Endothelial cell of umbilical vein (primary cell): ENCODE results near the gene NME7. TPM values are rescaled to one million over a fixed set of nuclear protein-coding genes. Genes with fewer than 3 reads are reported as not detected.
A peak's percentile ranks its signal among the peaks of the same experiment; 100 is the strongest.

ENCODE experiments used
- Bru-seq: library from RNA; stranded (reverse); fragments of 400-500 nt; gene quantifications from one replicate; lab custom pipeline; 2021; lab: Mats Ljungman, UMichigan
- BruChase-seq, 2 experiments: library from RNA; stranded (reverse); fragments of 400-500 nt; gene quantifications; one replicate each; lab custom pipeline; 2021; lab: Mats Ljungman, UMichigan
- BruUV-seq: library from RNA; stranded (reverse); fragments of 400-500 nt; replicated peaks from 2 replicates; lab custom pipeline; 2021; lab: Mats Ljungman, UMichigan
- CTCF ChIA-PET: fragments of 300-600, 350-600 bp; sonication (Branson Sonifier 250); formaldehyde crosslinking; loops from one replicate; lab custom pipeline; 2021; ENCODE audit warnings: antibody characterized with exemption, inconsistent platforms; lab: Charles Lee
- POLR2A ChIA-PET: fragments of 300-600, 350-600 bp; sonication (Branson Sonifier 250); formaldehyde crosslinking; loops from one replicate; lab custom pipeline; 2021; ENCODE audit warnings: antibody characterized with exemption, inconsistent platforms; lab: Charles Lee
- DNase-seq: peaks from one replicate; pipeline ENCODE4 v3.0.0-alpha.2; 2011; ENCODE audit warnings: low read depth, low spot score
- FAIRE-seq: peaks from 2 replicates; lab custom pipeline; 2011; peaks lifted over from hg19 to GRCh38; lab: Jason Lieb, UNC
- H2AFZ ChIP-seq: 2 replicates; pipeline ENCODE4 v1.6.0; 2012; ENCODE audit warnings: low read depth, low read length, control low read depth, inconsistent platforms
- H3K27ac ChIP-seq: 2 replicates; pipeline ENCODE4 v1.5.1; 2011; ENCODE audit warnings: low read depth, mild to moderate bottlenecking, control low read depth, low read length, moderate library complexity; ENCODE audit not compliant: insufficient read depth
- H3K27me3 ChIP-seq, 2 experiments: 2 replicates each; pipeline versions ENCODE4 v1.6.0 to v1.6.1; 2011; ENCODE audit warnings: low read length in 2 of 2, mixed read lengths in 1 of 2; ENCODE audit not compliant: control insufficient read depth in 2 of 2, insufficient read depth in 2 of 2
- H3K36me3 ChIP-seq, 2 experiments: 2 replicates in 1 of 2; 3 replicates in 1 of 2; pipeline ENCODE4 v1.5.1; 2011; ENCODE audit warnings: low read length in 2 of 2, mild to moderate bottlenecking in 1 of 2, moderate library complexity in 1 of 2; ENCODE audit not compliant: control insufficient read depth in 2 of 2, insufficient read depth in 2 of 2; ENCODE audit errors: extremely low read depth in 1 of 2
- H3K4me1 ChIP-seq: 3 replicates; pipeline ENCODE4 v1.5.1; 2011; ENCODE audit warnings: mild to moderate bottlenecking, low read length; ENCODE audit not compliant: control insufficient read depth, insufficient read depth; ENCODE audit errors: extremely low read depth
- H3K4me2 ChIP-seq: 2 replicates; pipeline ENCODE4 v1.6.1; 2011; ENCODE audit warnings: low read length, control low read depth, mixed read lengths; ENCODE audit not compliant: insufficient read depth
- H3K4me3 ChIP-seq, 3 experiments: fragments of 200-600 bp in 1 of 3; sonication (generic), shearing (Covaris generic) in 1 of 3; replicated peaks in 1 of 3; 2 replicates each; pipeline ENCODE4 v1.5.1; 2011 to 2016; ENCODE audit warnings: control low read depth in 3 of 3, low read length in 3 of 3, mild to moderate bottlenecking in 2 of 3, inconsistent platforms in 1 of 3, low read depth in 1 of 3, moderate library complexity in 1 of 3; ENCODE audit not compliant: insufficient read depth in 1 of 3
- H3K79me2 ChIP-seq: 2 replicates; pipeline ENCODE4 v1.6.0; 2012; ENCODE audit warnings: low read length, inconsistent platforms; ENCODE audit not compliant: control insufficient read depth, insufficient read depth
- H3K9ac ChIP-seq: replicated peaks from 2 replicates; pipeline ENCODE3; 2011; ENCODE audit warnings: low read length, control low read depth; ENCODE audit not compliant: insufficient read depth; ENCODE audit errors: extremely low read depth
- H3K9me1 ChIP-seq: replicated peaks from 3 replicates; pipeline ENCODE4 v1.6.0; 2011; ENCODE audit warnings: mild to moderate bottlenecking, low read length; ENCODE audit not compliant: control insufficient read depth, insufficient read depth; ENCODE audit errors: extremely low read depth
- H3K9me3 ChIP-seq: replicated peaks from 2 replicates; pipeline ENCODE4 v1.5.1; 2012; ENCODE audit warnings: low read length, inconsistent platforms; ENCODE audit not compliant: control insufficient read depth, insufficient read depth
- H4K20me1 ChIP-seq: replicated peaks from 2 replicates; pipeline ENCODE3; 2011; ENCODE audit warnings: mild to moderate bottlenecking, low read length; ENCODE audit not compliant: control insufficient read depth, insufficient read depth; ENCODE audit errors: extremely low read depth
- CTCF ChIP-seq, 2 donors: IDR thresholded peaks; 1 replicate in 1 of 2; 2 replicates in 1 of 2; pipeline ENCODE4 v1.5.1; 2011; ENCODE audit warnings: low read length in 2 of 2, mild to moderate bottlenecking in 2 of 2, moderate library complexity in 2 of 2, control low read depth in 1 of 2, inconsistent platforms in 1 of 2, low read depth in 1 of 2; ENCODE audit not compliant: insufficient read depth in 1 of 2; ENCODE audit errors: extremely low read depth in 1 of 2
- EZH2 ChIP-seq: IDR thresholded peaks from 2 replicates; pipeline ENCODE4 v1.6.1; 2012; ENCODE audit warnings: borderline replicate concordance, low read depth, mild to moderate bottlenecking, moderate library complexity, low read length, inconsistent platforms; ENCODE audit not compliant: severe bottlenecking
- FOS ChIP-seq: IDR thresholded peaks from 2 replicates; pipeline ENCODE4 v1.6.1; 2011; ENCODE audit warnings: mild to moderate bottlenecking, low read length, moderate library complexity, borderline replicate concordance; ENCODE audit not compliant: insufficient read depth
- GATA2 ChIP-seq: IDR thresholded peaks from 2 replicates; pipeline ENCODE4 v1.7.0; 2011; ENCODE audit warnings: low read depth, mild to moderate bottlenecking, moderate library complexity, mixed read lengths, low read length; ENCODE audit not compliant: insufficient read length, insufficient read depth
- JUN ChIP-seq: IDR thresholded peaks from 2 replicates; pipeline ENCODE4 v1.6.1; 2011; ENCODE audit warnings: borderline replicate concordance, low read depth; ENCODE audit not compliant: insufficient read length, insufficient read depth
- MAX ChIP-seq: IDR thresholded peaks from 2 replicates; pipeline ENCODE4 v1.6.1; 2011; ENCODE audit not compliant: insufficient read depth, insufficient read length
- MYC ChIP-seq: IDR thresholded peaks from one replicate; pipeline ENCODE4 v1.6.1; 2011; ENCODE audit warnings: mild to moderate bottlenecking, low read depth, low read length
- POLR2A ChIP-seq: IDR thresholded peaks from 2 replicates; pipeline ENCODE4 v1.6.1; 2012; ENCODE audit warnings: low read depth, mild to moderate bottlenecking, control low read depth, low read length
- POLR2AphosphoS5 ChIP-seq: IDR thresholded peaks from 2 replicates; pipeline ENCODE4 v1.6.1; 2012; ENCODE audit warnings: low read depth, mild to moderate bottlenecking, control low read depth, low read length, moderate library complexity; ENCODE audit not compliant: insufficient read depth
- dilution Hi-C: fragments of 300-500 bp; cut with MboI; formaldehyde crosslinking; loops from one replicate; pipeline ENCODE4 v1.15.0; 2019; ENCODE audit warnings: low sequenced_read_pairs; ENCODE audit not compliant: extremely low pct_ligation_motif_present
- intact Hi-C: fragments of 100-400 bp; cut with micrococcal nuclease; formaldehyde crosslinking; loops from one replicate; pipeline ENCODE4 v1.10.0; 2022
- long read RNA-seq: library from polyadenylated mRNA; stranded (forward); transcript quantifications from one replicate; pipeline ENCODE4 v2.0.0, GENCODE V29; 2021
- polyA minus RNA-seq, 3 experiments: library from RNA; depleted of rRNA, polyadenylated mRNA; stranded (reverse); fragments of >200 nt; gene quantifications; 1 replicate in 1 of 3; 2 replicates in 2 of 3; pipeline ENCODE4 v1.2.3, GENCODE V29; 2011
- polyA plus RNA-seq, 4 experiments: library from polyadenylated mRNA; depleted of rRNA in 3 of 4; stranded (reverse) in 3 of 4; unstranded in 1 of 4; fragments of >200 nt; gene quantifications; 2 replicates each; pipeline versions ENCODE4 v1.2.1 to v1.2.3, GENCODE V29; 2011 to 2012; ENCODE audit warnings: missing spikeins in 1 of 4
- total RNA-seq: library from RNA; stranded (reverse); gene quantifications from 2 replicates; pipeline ENCODE4 v1.2.3, GENCODE V29; 2021

Gene NME7
- 25.0 and 25.3 TPM in 2 replicates for total RNA-seq
- 7.6 and 16.5 TPM in 2 replicates for polyA plus RNA-seq
- polyA plus RNA-seq (2011; cell fraction: cytosol; rRNA removed) = 19.8 and 22.5 TPM in 2 replicates
- polyA plus RNA-seq (2011; cell fraction: nucleus; rRNA removed) = 15.7 and 16.4 TPM in 2 replicates
- polyA plus RNA-seq (2012) = 52.2 and 64.7 TPM in 2 replicates
- polyA minus RNA-seq = 15.2 and 40.0 TPM in 2 replicates
- 8.4 TPM for polyA minus RNA-seq (2011; cell fraction: cytosol; rRNA and poly(A)+ RNA removed)
- polyA minus RNA-seq (2011; cell fraction: nucleus; rRNA and poly(A)+ RNA removed) = 40.7 and 47.4 TPM in 2 replicates
- percentile 67 among the genes with signal in this experiment for Bru-seq, nascent RNA
- BruChase-seq, experiment 1, labeled RNA remaining after a 6-hour chase = percentile 48 among the genes with signal in this experiment
- BruChase-seq, experiment 2, labeled RNA remaining after a 2-hour chase = percentile 51 among the genes with signal in this experiment
- long read RNA-seq, transcript NME7-203 (12 exons, 1,590 nt) = minor isoform, 8 of 125 reads
- long read RNA-seq, transcript NME7-201 (12 exons, 1,642 nt) = major isoform, 93 of 125 reads
- long read RNA-seq, partial matches to known transcripts = 4 of 125 reads
- long read RNA-seq, other reads (novel, unspliced or antisense) = 20 of 125 reads

GRCh38 chr1:169367686-169368405 is at the start of gene NME7, which contains the start of gene BLZF1:
NME7 (minus strand) TSS chr1:169367797; CDS start chr1:169367710, 87 bp downstream.
BLZF1 (plus strand) TSS chr1:169368195; CDS start chr1:169369523, 1,328 bp downstream.
- no TSS peak for BruUV-seq
- Histone ChIP-seq H3K27ac (peak within 1 kb of the TSS; percentile 96), H3K27me3 (no peaks in the 10 kb centered on the region), H4K20me1 (no peaks in the 10 kb centered on the region), H2AFZ (peak within 1 kb of the TSS; percentile 82), H3K4me2 (peak within 1 kb of the TSS; percentile 97), H3K9ac (peak within 1 kb of the TSS; percentile 94), H3K4me1 (peaks cover 18% of the 10 kb centered on the region), H3K9me1 (no peaks in the 10 kb centered on the region), H3K4me3 (peak within 1 kb of the TSS; percentile 97 to 100 (median 98)), H3K79me2 (peaks cover 39% of the 10 kb centered on the region), H3K36me3 (peaks cover 0 to 2% of the 10 kb centered on the region in 2 experiments), H3K9me3 (no peaks in the 10 kb centered on the region)
- dilution Hi-C loops = no loop called here
- TF ChIP-seq CTCF (IDR thresholded peaks at IDR 0.05; ENCODE audit: extremely low read depth in 1 of 2, insufficient read depth in 1 of 2, low read depth in 1 of 2, low read length in 2 of 2) (no peak), POLR2A (peak; percentile 84), GATA2 (no peak), FOS (peak; percentile 51), MAX (peak; percentile 41), MYC (peak; percentile 65), POLR2AphosphoS5 (peak; percentile 59), JUN (peak; percentile 42), EZH2 (no peak)
- ChIA-PET CTCF (interaction anchor here (0.8 to 2.9 kb wide), 9 partner anchors 10 to 764 kb away, joined by 3 to 17 read pairs (median 3); partner anchors contain the start of gene SLC19A2), POLR2A (interaction anchor here (1.1 kb wide), 1 partner anchor 260 kb away, joined by 4 read pairs; no protein-coding TSS in a partner anchor)
- DNase-seq (peak; percentile 98), FAIRE-seq (peak; percentile 67)
- intact Hi-C loops = loop anchor here (1.0 to 10.0 kb wide), 8 partner anchors 104 to 1653 kb away; partner anchors contain the start of genes METTL18 and TIPRL
